HG03354 (cell line): ENCODE data around the gene MYEF2.

ENCODE experiments used
- ATAC-seq: cut with Tn5 transposase; IDR thresholded peaks from one replicate; pipeline ENCODE4 v1.9.1; 2021; ENCODE audit warnings: mild to moderate bottlenecking; ENCODE audit not compliant: unreplicated experiment, poor library complexity, severe bottlenecking

MYEF2 gene

GRCh38 chr15:48091522-48091921 is 86.6 kb downstream of the MYEF2 start:
- no peak for ATAC-seq

- no peak for ATAC-seq
These were observed 87.4 kb downstream of the MYEF2 start for GRCh38 chr15:48090666-48091065.

- ATAC-seq = no peak
These were observed 88.0 kb downstream of the MYEF2 start for GRCh38 chr15:48090115-48090514.

GRCh38 chr15:48089702-48090101 is 88.4 kb downstream of the MYEF2 start:
- no peak for ATAC-seq

GRCh38 chr15:48087844-48088243 is 90.3 kb downstream of the MYEF2 start:
- ATAC-seq = no peak

GRCh38 chr15:48086576-48086975 is 91.5 kb downstream of the MYEF2 start:
- no peak for ATAC-seq

GRCh38 chr15:48086133-48086532 is 92.0 kb downstream of the MYEF2 start:
- no peak for ATAC-seq

- no peak for ATAC-seq
These were observed 92.5 kb downstream of the MYEF2 start for GRCh38 chr15:48085591-48085930.

- ATAC-seq = peak; percentile 55
These were observed 93.1 kb downstream of the MYEF2 start for GRCh38 chr15:48084759-48085590.
